HCT116 (cell line): ENCODE measurements around the gene GPR17. TPM values are rescaled to one million over a fixed set of nuclear protein-coding genes. Genes with fewer than 3 reads are reported as not detected.

Source experiments
- ATAC-seq: fragments of 200-7000 bp; cut with Tn5 transposase; 2 replicates; pipeline ENCODE4 v1.9.1; 2020; ENCODE audit warnings: mild to moderate bottlenecking, moderate library complexity
- BruUV-seq: library from RNA; stranded (reverse); fragments of 400-500 nt; replicated peaks from 2 replicates; lab custom pipeline; 2021; lab: Mats Ljungman, UMichigan
- CTCF ChIA-PET: fragments of 300-600 bp; sonication (Branson Sonifier 250); formaldehyde crosslinking; loops from one replicate; lab custom pipeline; 2021; ENCODE audit warnings: antibody characterized with exemption; lab: Charles Lee
- POLR2A ChIA-PET: fragments of 300-600, 350-600 bp; sonication (Branson Sonifier 250); formaldehyde crosslinking; loops from one replicate; lab custom pipeline; 2021; ENCODE audit warnings: antibody characterized with exemption; lab: Charles Lee
- RAD21 ChIA-PET, 2 experiments: fragments of 300-600 bp; sonication (Branson Sonifier 250); formaldehyde crosslinking; loops; one replicate each; lab custom pipeline; 2023; ENCODE audit warnings: low total read pairs in 2 of 2; ENCODE audit not compliant: uncharacterized antibody in 2 of 2, unreplicated experiment in 2 of 2, low non-redundant PET in 1 of 2; lab: Charles Lee
- DNase-seq: peaks from one replicate; pipeline ENCODE4 v3.0.0-alpha.2; 2010; ENCODE audit warnings: low read depth, low spot score
- H2AFZ ChIP-seq: fragments of 200-600 bp; shearing (Covaris generic), sonication (generic); 2 replicates; pipeline ENCODE4 v1.6.1; 2017; ENCODE audit warnings: low read depth, mixed run types, mixed read lengths, antibody characterized with exemption, low read length; ENCODE audit not compliant: poor library complexity, severe bottlenecking
- H3K27ac ChIP-seq: 2 replicates; pipeline ENCODE4 v1.5.1; 2012; ENCODE audit warnings: low read depth, low read length
- H3K27me3 ChIP-seq: fragments of 200-600 bp; sonication (generic); 2 replicates; pipeline ENCODE4 v1.6.1; 2016; ENCODE audit warnings: mixed run types, low read length, mixed read lengths; ENCODE audit not compliant: insufficient read depth
- H3K36me3 ChIP-seq, 2 experiments: fragments of 200-500 bp in 1 of 2; fragments of 200-600 bp in 1 of 2; sonication (Bioruptor generic) in 1 of 2; sonication (generic) in 1 of 2; 2 replicates each; pipeline versions ENCODE4 v1.5.1 to v1.6.1; 2014 to 2016; ENCODE audit warnings: low read length in 2 of 2, inconsistent platforms in 1 of 2, mixed read lengths in 1 of 2, mixed run types in 1 of 2; ENCODE audit not compliant: insufficient read depth in 2 of 2, control insufficient read depth in 1 of 2
- H3K4me1 ChIP-seq, 2 experiments: fragments of 200-600 bp in 1 of 2; sonication (generic) in 1 of 2; 2 replicates each; pipeline versions ENCODE4 v1.5.1 to v1.6.1; 2012 to 2017; ENCODE audit warnings: low read length in 2 of 2, inconsistent platforms in 1 of 2, mild to moderate bottlenecking in 1 of 2, mixed read lengths in 1 of 2, mixed run types in 1 of 2, moderate library complexity in 1 of 2; ENCODE audit not compliant: insufficient read depth in 2 of 2, control insufficient read depth in 1 of 2
- H3K4me2 ChIP-seq: fragments of 200-600 bp; sonication (generic); 2 replicates; pipeline ENCODE4 v1.6.1; 2017; ENCODE audit warnings: mixed run types, low read length, mixed read lengths
- H3K4me3 ChIP-seq, 2 experiments: fragments of 200-600 bp in 1 of 2; sonication (generic) in 1 of 2; replicated peaks in 1 of 2; 2 replicates each; pipeline ENCODE4 v1.5.1; 2011 to 2016; ENCODE audit warnings: low read length in 2 of 2, control low read depth in 1 of 2, low read depth in 1 of 2, mild to moderate bottlenecking in 1 of 2, mixed read lengths in 1 of 2, mixed run types in 1 of 2
- H3K79me2 ChIP-seq: fragments of 200-600 bp; sonication (generic); 2 replicates; pipeline ENCODE4 v1.6.1; 2017; ENCODE audit warnings: mild to moderate bottlenecking, mixed run types, low read length, moderate library complexity, mixed read lengths; ENCODE audit not compliant: insufficient read depth
- H3K9ac ChIP-seq: fragments of 200-600 bp; sonication (generic); 2 replicates; pipeline ENCODE4 v1.6.1; 2016; ENCODE audit warnings: low read length, mixed read lengths
- H3K9me2 ChIP-seq: fragments of 200-600 bp; sonication (generic), shearing (Covaris generic); 2 replicates; pipeline ENCODE4 v1.6.1; 2017; ENCODE audit warnings: mixed run types, mild to moderate bottlenecking, moderate library complexity; ENCODE audit not compliant: insufficient read depth
- H3K9me3 ChIP-seq, 2 experiments: fragments of 200-500 bp in 1 of 2; fragments of 200-600 bp in 1 of 2; sonication (Bioruptor generic) in 1 of 2; sonication (generic) in 1 of 2; 2 replicates each; pipeline ENCODE4 v1.6.1; 2014 to 2017; ENCODE audit warnings: low read length in 2 of 2, mixed read lengths in 2 of 2, inconsistent platforms in 1 of 2, low read depth in 1 of 2, mild to moderate bottlenecking in 1 of 2, mixed run types in 1 of 2, moderate library complexity in 1 of 2; ENCODE audit not compliant: control insufficient read depth in 1 of 2, insufficient read depth in 1 of 2
- H4K20me1 ChIP-seq: fragments of 200-600 bp; sonication (generic), shearing (Covaris generic); 2 replicates; pipeline ENCODE4 v1.6.1; 2017; ENCODE audit warnings: mixed run types, mild to moderate bottlenecking, moderate library complexity; ENCODE audit not compliant: insufficient read depth
- ATF3 ChIP-seq: IDR thresholded peaks from 2 replicates; pipeline ENCODE4 v1.6.1; 2012
- CBX3 ChIP-seq: IDR thresholded peaks from 2 replicates; pipeline ENCODE4 v1.6.1; 2012; ENCODE audit warnings: low read depth
- CEBPB ChIP-seq: IDR thresholded peaks from 2 replicates; pipeline ENCODE4 v1.6.1; 2012; ENCODE audit warnings: low read depth
- EGR1 ChIP-seq: IDR thresholded peaks from 2 replicates; pipeline ENCODE4 v1.6.1; 2012; ENCODE audit warnings: low read depth
- EZH2 ChIP-seq: fragments of 200-600 bp; sonication (generic); IDR thresholded peaks from 2 replicates; pipeline ENCODE4 v1.6.1; 2017; ENCODE audit warnings: antibody characterized with exemption, mixed run types
- EZH2phosphoT487 ChIP-seq: fragments of 200-600 bp; IDR thresholded peaks from 2 replicates; pipeline ENCODE4 v1.6.1; 2018; ENCODE audit warnings: antibody characterized with exemption, borderline replicate concordance
- FOSL1 ChIP-seq: IDR thresholded peaks from 2 replicates; pipeline ENCODE4 v1.6.1; 2012; ENCODE audit warnings: low read depth
- POLR2AphosphoS5 ChIP-seq: IDR thresholded peaks from 2 replicates; pipeline ENCODE4 v1.6.1; 2011; ENCODE audit warnings: mild to moderate bottlenecking, low read depth, low read length, moderate library complexity
- RAD21 ChIP-seq: IDR thresholded peaks from 2 replicates; pipeline ENCODE4 v1.6.1; 2012; ENCODE audit warnings: low read depth, mild to moderate bottlenecking
- SP1 ChIP-seq: IDR thresholded peaks from 2 replicates; pipeline ENCODE4 v1.6.1; 2012; ENCODE audit warnings: low read depth
- SRF ChIP-seq: IDR thresholded peaks from 2 replicates; pipeline ENCODE4 v1.6.1; 2012; ENCODE audit warnings: low read depth
- TCF7L2 ChIP-seq: IDR thresholded peaks from 2 replicates; pipeline ENCODE4 v1.7.0; 2011; ENCODE audit warnings: borderline replicate concordance, inconsistent platforms; ENCODE audit not compliant: insufficient read depth, insufficient read length; ENCODE audit errors: extremely low read depth
- YY1 ChIP-seq: IDR thresholded peaks from 2 replicates; pipeline ENCODE4 v1.6.1; 2011; ENCODE audit warnings: low read length, low read depth, moderate library complexity, mild to moderate bottlenecking; ENCODE audit not compliant: insufficient replicate concordance; ENCODE audit errors: extremely low read depth
- ZFX ChIP-seq: fragments of 450-650 bp; IDR thresholded peaks from 2 replicates; pipeline ENCODE4 v1.6.1; 2017
- ZNF274 ChIP-seq: fragments of 200-500 bp; sonication (Bioruptor generic); IDR thresholded peaks from 2 replicates; pipeline ENCODE4 v1.6.1; 2014; ENCODE audit warnings: mild to moderate bottlenecking, low read depth, low read length, inconsistent platforms
- intact Hi-C: fragments of 100-400 bp; cut with micrococcal nuclease; formaldehyde crosslinking; loops from 2 replicates; pipeline ENCODE4 v1.10.0; 2022
- total RNA-seq: library from RNA; stranded (reverse); gene quantifications from one replicate; pipeline ENCODE4 v1.2.1, GENCODE V29; 2021; ENCODE audit not compliant: unreplicated experiment

Gene GPR17
- total RNA-seq, 1 experiment from 2014 or later: not detected

GRCh38 chr2:127664895-127665225 is 18.9 kb downstream of the GPR17 start:
- RAD21 ChIA-PET: no interaction called here
- no peaks in the 10 kb centered on the region for H3K79me2 ChIP-seq
- no peaks in the 10 kb centered on the region for H3K27me3 ChIP-seq
- BruUV-seq: no TSS peak
- POLR2A ChIA-PET: no interaction called here
- H3K9me3 ChIP-seq: no peaks in the 10 kb centered on the region; a peak in 1 of 4 replicates
- H4K20me1 ChIP-seq: no peaks in the 10 kb centered on the region
- no peak overlapping the region for H3K27ac ChIP-seq
- no peak for TF ChIP-seq SP1
- TF ChIP-seq EZH2phosphoT487: no peak
- no peak for TF ChIP-seq CEBPB
- TF ChIP-seq SRF: no peak
- no peak for TF ChIP-seq RAD21
- TF ChIP-seq ATF3: no peak
- no peak for TF ChIP-seq EZH2
- TF ChIP-seq ZNF274: no peak
- TF ChIP-seq FOSL1: no peak
- no peak for TF ChIP-seq EGR1
- no peak for TF ChIP-seq YY1
- no peak for TF ChIP-seq TCF7L2
- no peak for TF ChIP-seq POLR2AphosphoS5
- TF ChIP-seq ZFX: no peak
- TF ChIP-seq CBX3: no peak
- no peaks in the 10 kb centered on the region for H3K9me2 ChIP-seq
- no peak overlapping the region for H2AFZ ChIP-seq
- no peak overlapping the region for H3K9ac ChIP-seq
- H3K4me1 ChIP-seq: peaks cover 0 to 8% of the 10 kb centered on the region in 2 experiments; a peak in 1 of 4 replicates
- H3K36me3 ChIP-seq: no peaks in the 10 kb centered on the region
- H3K4me2 ChIP-seq: no peak overlapping the region
- CTCF ChIA-PET: no interaction called here
- H3K4me3 ChIP-seq: no peak overlapping the region
- ATAC-seq (no peak), DNase-seq (no peak)
- intact Hi-C loops: no loop called here
